OCI-M1 (cell line): ENCODE results near the gene SLC39A12.
A peak's percentile ranks its signal among the peaks of the same experiment; 100 is the strongest.

ENCODE experiments used
- DNase-seq: peaks from one replicate; lab custom pipeline; 2025; lab: John Stamatoyannopoulos, UW

SLC39A12 gene

DNA sequence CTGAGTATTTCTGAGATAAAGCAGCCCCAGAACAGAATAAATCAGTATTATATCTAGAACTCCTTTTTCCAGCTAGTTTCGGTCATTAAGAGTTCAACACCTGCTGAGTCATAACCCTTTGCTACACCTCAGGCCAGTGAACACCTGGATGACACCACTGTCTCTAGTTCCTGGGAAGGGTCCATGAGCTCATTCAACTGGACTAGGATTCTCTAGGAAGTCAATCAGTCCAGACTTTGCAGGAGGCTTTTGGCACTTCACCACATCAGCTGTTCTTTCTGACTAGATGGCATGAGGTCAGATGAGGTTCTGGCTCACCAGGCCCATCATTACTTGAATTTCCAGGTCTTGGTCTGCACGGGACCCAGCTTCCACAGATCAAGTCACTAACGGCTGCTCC lies 11.7 kb downstream of the SLC39A12 start:
- DNase-seq: no peak

DNA sequence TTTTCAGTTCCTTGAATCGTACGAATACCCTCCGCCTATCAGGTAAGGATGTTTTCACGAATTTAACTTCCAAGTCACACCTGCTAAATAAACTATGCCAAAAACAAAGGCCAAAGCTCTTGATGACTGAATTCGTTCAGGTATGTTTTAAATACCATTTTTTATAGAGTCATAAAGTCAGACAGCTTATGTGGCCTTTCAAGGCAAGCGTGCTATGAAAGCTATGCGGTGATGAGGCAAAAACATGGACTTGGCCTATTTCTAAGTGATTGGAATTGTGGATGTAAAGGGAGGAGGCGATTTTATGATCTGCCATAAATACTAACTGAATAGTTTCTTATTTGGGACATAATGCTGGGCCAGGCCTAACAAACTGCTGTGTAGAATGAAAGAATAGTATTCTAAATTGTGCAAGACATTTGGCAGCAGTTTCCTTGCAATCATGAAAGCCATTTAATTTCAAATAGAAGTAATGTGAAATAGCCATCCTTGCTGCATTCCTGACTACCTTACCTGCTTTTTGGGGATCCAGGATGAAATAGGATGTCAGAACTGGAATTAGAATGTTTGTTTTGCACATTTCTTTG lies 14.0 kb downstream of the SLC39A12 start:
- no peak for DNase-seq

DNA sequence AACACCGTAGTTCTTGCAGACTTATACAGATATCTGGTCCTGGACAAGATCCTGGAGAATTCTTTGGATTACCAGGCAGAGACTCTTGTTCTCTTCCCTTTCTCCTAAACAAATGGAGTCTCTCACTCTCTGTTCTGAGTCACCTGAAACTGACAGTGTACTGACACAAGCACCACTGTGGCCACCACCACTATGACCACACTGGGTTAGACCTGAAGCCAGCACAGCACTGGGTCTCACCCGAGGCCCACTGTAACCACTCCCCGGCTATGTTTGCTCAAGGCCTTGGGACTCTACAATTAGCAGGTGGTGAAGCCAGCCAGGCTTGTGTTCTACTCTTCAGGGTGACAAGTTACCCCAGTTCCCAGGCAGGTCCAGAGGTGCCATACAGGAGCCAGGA lies 22.8 kb downstream of the SLC39A12 start:
- no peak for DNase-seq

DNA sequence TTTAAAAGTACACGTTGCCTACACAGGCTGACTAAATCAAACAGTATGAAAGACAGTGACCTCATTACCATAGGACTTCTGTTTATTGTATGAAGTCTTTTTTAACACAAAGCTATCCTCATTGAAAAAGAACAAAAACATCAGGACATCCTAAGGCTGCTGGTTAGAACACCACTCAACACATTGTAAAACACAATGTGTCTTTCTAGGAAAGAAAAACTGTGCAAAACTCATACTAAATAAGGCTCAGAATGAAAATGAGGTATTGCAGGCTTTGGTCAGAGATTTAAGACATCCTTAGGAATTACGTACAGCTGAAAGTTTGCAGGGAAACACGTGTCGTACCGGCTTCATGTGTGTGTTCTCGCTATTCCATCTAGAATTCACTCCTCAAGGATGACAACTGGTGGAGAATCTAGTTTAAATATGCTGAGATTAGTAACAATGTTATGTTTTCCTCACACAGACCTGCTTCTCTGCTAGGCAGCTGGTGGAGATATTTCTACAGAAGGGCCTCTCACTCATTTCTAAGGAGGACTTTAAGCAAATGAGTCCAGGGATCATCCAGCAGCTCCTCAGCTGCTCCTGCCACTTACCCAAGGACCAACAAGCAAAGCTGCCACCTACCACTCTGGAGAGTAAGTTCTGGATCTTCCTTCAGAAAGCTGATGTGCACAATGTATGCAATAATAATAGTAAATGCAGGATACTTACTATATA lies 29.3 kb downstream of the SLC39A12 start:
- DNase-seq: no peak

DNA sequence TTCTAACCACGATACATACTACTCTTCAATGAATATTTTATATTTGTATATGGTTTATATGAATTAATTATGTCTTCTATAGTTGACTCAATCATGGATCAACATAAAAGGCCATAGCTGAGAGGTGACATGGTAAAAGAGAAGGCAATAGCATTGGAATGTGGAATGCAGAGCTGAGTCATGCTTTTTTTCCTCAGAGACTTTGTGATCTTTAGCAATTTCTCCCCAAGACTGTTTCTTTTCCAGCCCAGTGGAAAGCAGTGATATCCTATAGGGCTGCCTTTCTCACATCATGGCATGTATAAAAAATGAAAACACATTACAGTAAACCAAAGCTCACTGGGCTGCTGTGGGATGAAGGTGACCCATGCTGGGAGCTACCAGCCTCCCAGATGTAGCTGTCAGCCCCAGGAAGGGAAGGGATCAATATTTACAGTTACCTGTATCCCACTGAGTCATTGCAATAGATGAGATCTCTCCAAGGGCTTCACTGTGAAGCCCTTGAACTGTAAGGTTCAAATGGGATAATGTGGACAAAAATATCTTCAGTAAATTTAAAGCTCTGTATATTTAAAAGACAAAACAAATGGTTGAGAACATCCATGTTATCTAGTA lies 30.2 kb downstream of the SLC39A12 start:
- DNase-seq: no peak

DNA sequence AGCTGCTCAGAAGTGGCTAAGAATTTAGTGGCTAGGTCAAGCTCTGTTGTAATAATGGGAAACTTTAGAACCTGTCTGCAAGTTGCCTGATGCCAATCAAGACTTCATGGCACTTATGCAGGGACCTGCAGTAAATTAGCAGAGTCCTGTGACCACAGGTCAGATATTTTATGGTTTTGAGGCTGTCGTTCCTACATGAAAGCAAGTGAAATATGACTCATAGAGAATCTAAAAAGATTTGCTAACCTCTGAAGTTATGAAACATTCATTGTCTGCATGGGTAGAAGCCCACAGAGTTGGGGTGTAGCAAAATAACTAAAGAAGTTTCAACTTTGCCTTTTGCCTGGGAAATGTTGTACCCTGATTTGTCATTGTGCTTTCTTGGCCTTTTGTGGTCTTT lies 32.3 kb downstream of the SLC39A12 start:
- DNase-seq: peak; percentile 13

DNA sequence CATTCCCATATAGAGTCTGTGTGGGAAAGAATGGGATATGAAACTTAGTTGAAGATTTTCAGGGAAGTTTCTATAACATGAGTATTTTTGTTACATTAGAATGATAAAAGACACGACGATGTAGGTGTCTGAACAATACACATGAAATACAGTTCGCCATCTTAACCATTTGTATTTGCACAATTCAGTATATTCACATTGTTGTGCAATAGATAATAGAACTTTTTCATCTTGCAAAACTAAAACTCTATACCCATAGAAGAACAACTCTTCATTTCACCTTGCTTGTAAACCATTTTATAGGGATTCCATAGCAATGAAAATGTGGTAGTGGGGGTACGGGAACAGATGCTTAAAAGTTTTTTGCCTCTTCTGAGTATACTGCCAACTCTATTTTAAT lies 32.8 kb downstream of the SLC39A12 start:
- DNase-seq: no peak

DNA sequence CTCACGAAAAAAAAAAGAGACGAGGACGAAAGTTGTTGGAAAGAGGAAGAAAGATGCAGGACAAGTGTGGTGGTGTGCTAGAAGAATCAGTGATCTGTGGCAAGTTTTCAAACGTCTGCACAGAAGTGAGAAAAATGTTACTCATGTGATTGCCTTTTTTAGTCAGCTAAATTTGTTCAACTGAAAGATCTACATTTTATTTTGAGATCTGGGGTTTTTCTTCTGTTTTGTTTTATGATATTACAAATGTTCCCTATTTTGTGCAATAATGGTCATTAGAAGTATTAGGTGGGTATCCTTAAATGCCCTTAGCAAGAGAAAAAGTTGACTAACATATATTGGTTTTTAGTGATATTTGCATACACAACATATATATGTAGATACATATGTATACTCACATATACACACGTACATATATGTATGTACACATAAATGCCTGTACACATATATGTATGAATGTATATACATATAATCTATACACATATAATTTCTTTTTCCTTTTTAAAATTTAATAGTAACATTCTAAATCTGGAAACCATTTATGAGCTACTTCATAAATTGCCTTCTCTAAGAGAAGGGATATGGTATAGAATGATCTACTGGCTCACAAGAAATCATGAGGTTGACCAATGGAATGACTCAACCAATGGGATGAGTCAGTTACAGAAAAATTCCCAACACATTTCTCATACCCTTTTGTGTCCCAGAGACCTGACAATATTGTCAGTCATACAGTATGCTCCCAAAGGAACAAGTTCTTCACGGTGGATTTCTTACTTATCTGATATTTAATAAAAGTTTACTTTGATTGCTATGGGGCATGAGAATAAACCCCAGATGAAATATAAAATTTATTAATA lies 38.4 kb downstream of the SLC39A12 start:
- DNase-seq: no peak

DNA sequence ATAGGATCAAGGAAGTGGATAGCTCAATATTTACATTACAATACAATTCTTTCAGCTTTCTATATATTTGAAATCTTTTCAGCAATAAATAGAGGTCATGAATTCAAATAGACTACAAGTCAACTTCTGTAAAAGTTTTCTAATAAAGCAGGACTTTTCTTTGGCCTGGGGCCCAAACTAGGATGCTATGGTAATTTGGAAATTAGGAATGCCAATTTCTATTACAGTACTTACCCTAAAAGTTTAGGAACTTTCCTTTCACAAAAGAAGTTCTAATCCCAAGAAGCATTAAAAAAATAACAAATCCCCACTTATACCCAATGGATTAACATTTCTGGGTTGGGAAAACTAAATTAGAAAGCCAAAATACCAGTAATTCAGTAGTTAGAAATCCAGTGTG lies 40.5 kb downstream of the SLC39A12 start:
- no peak for DNase-seq

DNA sequence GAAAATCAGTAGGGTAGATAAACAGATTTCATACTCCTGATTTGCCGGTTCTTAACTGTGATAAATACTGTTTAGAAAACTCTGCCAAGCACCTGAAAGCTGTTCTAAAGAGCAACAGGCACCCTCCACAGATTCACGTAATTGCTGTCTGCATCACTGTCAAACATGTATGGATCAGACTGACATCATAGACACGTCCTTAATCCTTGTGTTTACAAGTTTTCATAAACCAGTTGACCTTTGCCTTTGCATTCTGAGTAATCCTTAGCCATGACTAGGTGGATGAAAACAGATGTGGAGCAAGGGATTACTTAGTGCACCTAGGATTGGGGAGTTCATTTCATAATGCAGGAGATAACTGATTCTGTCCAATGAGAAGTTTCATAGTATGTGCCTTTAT lies 41.6 kb downstream of the SLC39A12 start:
- DNase-seq: no peak

DNA sequence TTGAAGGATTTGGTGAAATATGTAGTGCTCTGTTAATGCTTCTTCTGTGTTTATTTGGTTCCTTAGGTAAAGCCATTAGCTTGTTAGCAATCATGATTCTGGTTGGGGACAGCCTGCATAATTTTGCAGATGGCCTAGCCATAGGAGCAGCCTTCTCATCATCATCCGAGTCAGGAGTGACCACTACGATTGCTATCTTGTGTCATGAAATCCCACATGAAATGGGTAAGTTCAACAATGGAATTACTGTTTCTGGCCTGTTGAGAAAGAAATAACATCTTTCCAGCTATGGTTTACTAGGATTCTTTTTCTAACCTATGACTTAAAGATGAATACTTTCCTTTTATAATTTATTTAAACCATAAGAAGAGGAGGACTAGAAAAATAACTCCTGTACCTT lies 48.9 kb downstream of the SLC39A12 start:
- DNase-seq: no peak

DNA sequence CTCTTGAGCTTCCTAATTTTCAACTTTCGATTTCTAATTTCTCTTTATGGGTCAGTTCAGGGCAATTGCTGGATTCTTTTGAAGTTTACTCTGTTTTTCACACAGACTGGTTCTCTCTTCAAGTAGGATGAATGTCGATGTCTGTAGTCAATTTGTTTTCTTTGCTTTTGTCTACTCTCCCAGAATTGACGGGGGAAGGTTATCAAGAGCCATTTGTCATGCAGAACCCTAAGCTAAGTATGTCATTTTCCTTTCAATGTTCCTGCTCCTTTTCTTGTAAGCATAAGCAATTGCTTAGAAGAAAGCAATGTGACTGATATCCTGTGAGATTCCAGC lies 53.7 kb downstream of the SLC39A12 start:
- peak; percentile 17 for DNase-seq

DNA sequence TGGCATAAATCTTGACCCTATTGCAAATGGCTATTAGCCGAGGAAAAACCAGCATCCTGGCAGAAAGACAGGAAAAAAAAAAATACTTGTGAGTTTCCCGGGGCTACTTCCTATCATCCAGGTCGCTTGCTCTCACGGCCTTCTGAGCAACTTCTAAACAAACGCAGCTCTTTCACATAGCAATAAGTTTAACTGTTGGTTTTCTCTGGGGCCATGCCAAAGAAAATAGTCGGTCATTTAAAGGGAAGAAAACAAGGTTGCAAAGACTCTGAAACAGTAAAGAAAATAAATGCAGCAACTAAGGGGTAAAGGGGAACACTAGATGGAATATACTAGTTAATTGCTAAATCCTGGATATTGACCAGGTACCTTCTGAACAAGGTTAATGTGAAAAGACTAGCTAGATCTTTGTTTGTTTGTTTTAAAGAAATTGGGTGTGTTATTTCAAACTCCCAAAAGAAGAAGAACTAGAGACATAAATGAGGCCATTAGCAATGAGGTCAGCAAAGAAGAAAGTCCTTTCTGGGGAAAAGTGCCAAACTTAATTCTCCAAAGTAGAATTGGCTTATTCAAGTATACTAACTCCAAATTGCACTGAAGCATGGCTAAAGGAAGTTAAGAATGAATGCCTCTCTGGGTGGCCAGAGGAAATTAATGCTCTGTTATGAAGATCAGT lies 54.2 kb downstream of the SLC39A12 start:
- DNase-seq: no peak

DNA sequence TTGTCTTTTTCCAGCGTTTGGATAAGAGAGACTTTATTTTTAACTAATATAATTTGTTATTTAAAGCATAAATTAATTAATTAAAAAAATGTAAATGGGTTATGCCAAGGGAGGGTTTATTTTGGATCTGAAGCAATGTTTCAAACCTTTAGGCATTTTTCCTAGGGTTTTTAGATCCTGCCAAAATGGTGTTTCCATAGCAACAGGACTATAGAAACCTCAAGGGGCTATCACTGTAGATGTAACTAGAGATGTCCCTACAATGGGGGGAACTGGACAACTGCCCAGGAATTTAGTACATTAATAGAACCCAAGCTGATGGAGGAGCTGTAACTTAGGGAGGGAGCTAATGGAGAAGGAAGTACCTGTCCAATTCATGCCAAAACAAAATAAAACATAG lies 57.3 kb downstream of the SLC39A12 start:
- DNase-seq: no peak

DNA sequence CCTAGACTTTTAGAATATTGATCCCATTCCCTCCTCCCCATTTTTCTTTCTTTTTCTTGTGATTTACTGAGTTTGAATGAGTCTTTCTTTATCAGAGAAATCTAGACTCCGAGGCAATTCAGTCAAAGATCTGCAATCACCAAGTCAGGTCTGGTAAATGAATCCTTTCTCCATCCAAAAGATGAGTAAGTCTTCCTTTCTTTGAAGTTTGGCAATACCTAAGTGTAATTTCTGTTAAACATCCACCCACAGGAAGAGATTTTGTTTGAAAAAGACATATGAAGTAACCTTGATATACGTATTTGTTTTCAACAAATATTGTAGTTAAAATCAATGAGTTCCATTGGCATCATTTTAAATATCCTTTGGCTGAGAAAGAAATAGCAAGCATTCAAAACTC lies 58.3 kb downstream of the SLC39A12 start:
- no peak for DNase-seq

DNA sequence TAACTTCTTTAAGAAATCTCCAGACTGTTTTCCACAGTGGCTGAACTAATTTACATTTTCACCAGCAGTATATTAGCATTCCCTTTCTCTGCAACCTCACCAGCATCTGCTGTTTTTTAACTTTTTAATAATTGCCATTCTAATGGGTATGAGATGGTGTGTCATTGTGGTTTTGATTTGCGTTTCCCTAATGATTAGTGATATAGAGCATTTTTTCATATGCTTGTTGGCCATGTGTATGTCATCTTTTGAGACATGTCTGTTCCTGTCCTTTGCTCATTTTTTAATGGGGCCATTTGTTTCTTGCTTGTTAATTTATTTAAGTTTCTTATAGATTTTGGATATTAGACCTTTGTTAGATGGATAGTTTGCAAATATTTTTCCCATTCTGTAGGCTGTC lies 68.8 kb downstream of the SLC39A12 start:
- no peak for DNase-seq

DNA sequence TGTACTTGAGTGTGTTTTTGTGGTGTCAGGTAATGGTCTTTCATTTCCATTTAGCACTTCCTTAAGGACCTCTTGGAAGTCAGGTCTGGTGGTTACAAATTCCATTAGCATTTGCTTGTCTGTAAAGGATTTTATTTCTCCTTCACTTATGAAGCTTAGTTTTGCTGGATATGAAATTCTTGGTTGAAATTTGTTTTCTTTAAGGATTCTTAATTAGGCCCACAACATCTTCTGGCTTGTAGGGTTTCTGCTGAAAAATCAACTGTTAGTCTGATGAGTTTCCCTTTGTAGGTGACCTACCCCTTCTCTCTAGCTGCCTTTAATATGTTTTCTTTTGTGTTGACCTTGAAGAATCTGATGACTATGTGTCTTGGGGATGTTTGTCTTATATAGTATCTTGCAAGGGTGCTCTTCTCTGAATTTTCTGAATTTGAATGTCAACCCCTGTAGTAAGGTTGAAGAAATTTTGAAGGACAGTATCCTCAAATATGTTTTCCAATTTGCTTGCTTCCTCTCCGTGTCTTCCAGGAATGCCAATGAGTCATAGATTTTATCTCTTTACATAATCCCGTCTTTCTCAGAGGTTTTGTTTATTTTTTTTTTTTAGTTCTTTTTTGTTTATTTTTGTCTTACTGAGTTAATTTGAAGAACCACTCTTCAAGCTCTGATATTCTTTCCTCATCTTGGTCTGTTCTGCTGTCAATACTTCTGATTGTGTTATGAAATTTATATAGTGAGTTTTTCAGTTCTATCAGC lies 70.2 kb downstream of the SLC39A12 start:
- DNase-seq: no peak

DNA sequence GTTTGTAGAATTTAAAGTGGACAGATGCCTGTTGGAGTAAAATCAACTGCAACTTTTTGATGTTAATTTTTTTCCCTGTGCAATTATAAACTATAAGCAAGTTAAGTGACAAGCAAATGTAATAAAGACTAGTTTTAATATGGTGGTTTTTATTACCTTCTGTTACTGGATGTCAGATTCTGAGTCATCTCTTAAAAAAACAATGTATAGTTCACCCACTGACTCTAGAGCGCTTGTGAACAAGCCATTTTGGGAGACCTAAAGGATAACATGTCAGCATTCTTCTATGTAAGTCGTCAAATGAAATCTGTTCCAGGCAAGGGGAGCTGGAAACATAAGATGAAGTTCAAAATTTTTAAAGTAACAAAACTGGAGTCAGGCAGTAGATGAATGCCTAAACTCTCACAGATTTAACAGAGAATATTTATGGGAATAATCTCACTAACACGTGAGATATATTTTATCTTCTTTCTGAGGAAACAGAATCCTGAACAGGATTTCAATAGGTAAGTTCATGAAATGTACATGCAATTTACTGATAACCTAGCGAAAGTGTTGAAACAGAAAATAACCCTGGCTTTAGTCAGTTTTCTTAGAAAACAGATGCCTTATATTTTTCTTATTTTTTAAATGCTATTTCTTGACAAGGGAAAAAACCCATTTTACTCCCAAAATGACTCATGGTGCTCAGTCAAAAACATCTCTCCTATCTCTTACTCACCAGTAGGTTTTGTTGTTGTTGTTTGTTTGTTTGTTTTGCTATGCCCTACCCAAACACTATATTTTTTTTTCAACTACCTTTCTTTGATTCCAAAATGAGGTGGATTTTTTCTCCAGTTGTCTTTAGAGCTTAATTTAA lies 91.7 kb downstream of the SLC39A12 start:
- DNase-seq: no peak

DNA sequence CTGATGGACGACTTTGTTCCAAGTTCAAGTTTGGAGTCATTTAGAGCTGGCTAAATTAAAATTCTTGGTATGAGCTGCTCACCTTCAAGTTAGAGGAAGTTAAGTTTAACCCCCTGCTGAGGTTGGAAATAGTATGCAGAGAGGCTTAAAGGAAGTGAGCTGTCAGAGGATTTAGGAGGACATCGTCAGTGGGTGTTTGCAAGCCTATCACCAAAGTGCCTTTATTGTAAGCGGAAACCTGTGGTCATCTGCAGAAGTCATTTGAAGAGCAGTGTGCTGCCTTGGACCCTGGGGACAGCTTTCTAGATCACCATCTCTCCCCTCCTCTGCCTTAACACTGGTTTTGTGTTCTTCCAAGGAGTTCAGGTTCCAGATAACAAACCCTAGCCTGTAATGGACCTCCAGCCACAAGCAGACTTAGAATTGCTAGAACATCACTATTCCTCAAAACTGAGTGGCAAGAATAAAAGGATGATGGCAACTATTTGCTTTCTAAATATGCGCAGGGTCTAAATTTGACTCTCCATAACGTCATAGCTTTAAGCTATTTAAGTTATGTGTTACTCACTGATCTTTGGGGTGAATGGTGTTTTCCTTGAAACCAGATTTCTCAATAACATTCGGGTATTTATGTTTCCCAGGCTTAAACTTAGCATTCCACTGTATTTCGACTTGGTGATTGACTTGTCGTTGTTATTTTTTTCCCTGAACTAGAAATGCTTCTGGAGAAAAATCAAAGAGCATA lies 93.4 kb downstream of the SLC39A12 start:
- no peak for DNase-seq

DNA sequence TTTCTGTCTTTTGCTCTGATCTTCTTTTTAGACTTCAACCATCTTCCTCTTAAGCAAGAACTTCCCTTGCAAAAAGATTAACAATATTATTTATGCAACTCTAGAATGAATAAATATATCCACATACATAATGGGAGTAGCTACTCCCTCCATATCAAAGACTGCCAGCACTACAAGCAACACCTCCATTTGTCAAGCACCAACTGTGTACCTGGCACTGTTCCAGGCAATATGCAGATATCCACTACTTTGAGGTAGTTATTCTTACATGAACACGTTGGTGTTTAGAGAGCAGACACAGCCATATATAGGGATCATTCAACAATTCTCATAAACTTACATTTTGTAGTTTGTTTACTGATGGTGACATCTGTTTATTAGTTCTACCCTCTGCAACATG lies 104.9 kb downstream of the SLC39A12 start:
- DNase-seq: no peak
